ENCODE results near the gene MYH6. TPM values are rescaled to one million over a fixed set of nuclear protein-coding genes. Genes with fewer than 3 reads are reported as not detected.

MYH6 gene
- total and polyA plus RNA-seq, 2 of the 13 experiments (the other 11 are each of a cell fraction or from before 2014, with no cell fraction given) = 0.01 TPM; not detected in 1

GRCh38 chr14:23387916-23388882, 19.9 kb downstream of the MYH6 start (continued):
- TF ChIP-seq ZNF687 (CRISPR knock-in tag; IDR thresholded peaks at IDR 0.05) (0 out of 2 replicates have a peak, but pooled peaks have one; percentile 6), ZNF317 (CRISPR knock-in tag; IDR thresholded peaks at IDR 0.05) (0 out of 2 replicates have a peak, but pooled peaks have one; percentile 67), PAWR (CRISPR knock-in tag; IDR thresholded peaks at IDR 0.05; ENCODE audit: borderline replicate concordance) (no peak), ZNF816 (CRISPR knock-in tag; IDR thresholded peaks at IDR 0.05; ENCODE audit: borderline replicate concordance) (no peak), GFI1 (CRISPR knock-in tag; IDR thresholded peaks at IDR 0.05; ENCODE audit: borderline replicate concordance) (no peak), GABPB1 (CRISPR knock-in tag; IDR thresholded peaks at IDR 0.05) (no peak)

GRCh38 chr14:23386999-23387398, 21.1 kb downstream of the MYH6 start:
- H3K79me2 ChIP-seq (ENCODE audit: insufficient read depth, low read length) = no peaks in the 10 kb centered on the region
- ATAC-seq (no peak), DNase-seq (ENCODE audit: low spot score) (no peak), FAIRE-seq (no peak)
- no TSS peak for BruUV-seq (replicated peaks)
- no peaks in the 10 kb centered on the region for H4K20me1 ChIP-seq (ENCODE audit: insufficient read depth, low read length)
- 18% methylated on average over 1 of the region's 1 CpG for WGBS (ENCODE audit: low lambda C conversion rate)
- intact Hi-C loops (cut with micrococcal nuclease; ENCODE audit: unreplicated experiment) = no loop called here
- no peak overlapping the region for H3K4me2 ChIP-seq (ENCODE audit: low read depth, low read length)
- TF ChIP-seq ZNF629 (CRISPR knock-in tag; conservative IDR thresholded peaks at IDR 0.05) = peak; percentile 77
- TF ChIP-seq CHD4 (IDR thresholded peaks at IDR 0.05; ENCODE audit: borderline replicate concordance, low read length) = peak; percentile 59; the same call in 1 of the 2 replicates
- no peak for TF ChIP-seq ZNF263 (CRISPR knock-in tag; IDR thresholded peaks at IDR 0.05)
- no peak for TF ChIP-seq ZNF431 (CRISPR knock-in tag; IDR thresholded peaks at IDR 0.05; ENCODE audit: borderline replicate concordance, low read depth)
- 0 out of 2 replicates have a peak, but pooled peaks have one; percentile 33 for TF ChIP-seq ZNF749 (CRISPR knock-in tag; IDR thresholded peaks at IDR 0.05; ENCODE audit: borderline replicate concordance)
- TF ChIP-seq SAP130 (CRISPR knock-in tag; IDR thresholded peaks at IDR 0.05; ENCODE audit: low read depth) = no peak
- CTCF ChIA-PET (ENCODE audit: low intra/inter-chr PET ratio, low total read pairs) = no interaction called here
- no peak overlapping the region for H3K27ac ChIP-seq (ENCODE audit: extremely low read length, insufficient read depth, low read length)
- no peak overlapping the region for H3K4me3 ChIP-seq (replicated peaks in 1 of 3; ENCODE audit: insufficient read depth in 1 of 3, low read depth in 2 of 3, low read length in 3 of 3)
- no peaks in the 10 kb centered on the region for H3K9me3 ChIP-seq (ENCODE audit: low read length)
- no peaks in the 10 kb centered on the region for H3K36me3 ChIP-seq (replicated peaks in 1 of 2; ENCODE audit: control insufficient read depth in 1 of 2, insufficient read depth in 2 of 2, low read length in 2 of 2)
- in situ Hi-C loops (cut with HindIII; ENCODE audit: extremely low pct_ligation_motif_present, low pct_unique_long_range_greater_than_20kb) = no loop called here
- H3K9ac ChIP-seq (ENCODE audit: insufficient read depth, low read depth, low read length) = no peak overlapping the region
- POLR2A ChIA-PET = no interaction called here
- H2AFZ ChIP-seq (ENCODE audit: low read length) = no peak overlapping the region
- H3K27me3 ChIP-seq (ENCODE audit: control insufficient read depth in 1 of 2, insufficient read depth in 2 of 2, low read length in 2 of 2) = peaks cover 29 to 92% of the 10 kb centered on the region in 2 experiments
- H3K4me1 ChIP-seq (ENCODE audit: insufficient read depth, low read length) = no peaks in the 10 kb centered on the region
